H9 (cell line): ENCODE data around the gene MAPK4. TPM values are rescaled to one million over a fixed set of nuclear protein-coding genes. Genes with fewer than 3 reads are reported as not detected.

ENCODE experiments used
- DNase-seq: peaks from one replicate; pipeline ENCODE4 v3.0.0-alpha.2; 2017
- H2AFZ ChIP-seq: one replicate; pipeline ENCODE4 v1.6.1; 2013; ENCODE audit warnings: mild to moderate bottlenecking, low read length, control low read depth, moderate library complexity
- H2AK5ac ChIP-seq: 2 replicates; pipeline ENCODE4 v1.6.1; 2013; ENCODE audit warnings: low read length, control low read depth, mixed read lengths; ENCODE audit not compliant: insufficient read length
- H2BK120ac ChIP-seq: one replicate; pipeline ENCODE4 v1.6.1; 2013; ENCODE audit warnings: low read depth, mild to moderate bottlenecking, low read length, control low read depth, inconsistent platforms; ENCODE audit not compliant: poor library complexity, severe bottlenecking
- H2BK12ac ChIP-seq: 2 replicates; pipeline ENCODE4 v1.6.1; 2013; ENCODE audit warnings: low read length, control low read depth, mixed read lengths, low read depth; ENCODE audit not compliant: insufficient read length
- H2BK15ac ChIP-seq: 2 replicates; pipeline ENCODE4 v1.6.1; 2013; ENCODE audit warnings: low read depth, low read length, control low read depth
- H2BK20ac ChIP-seq: one replicate; pipeline ENCODE4 v1.6.1; 2013; ENCODE audit warnings: low read depth, mild to moderate bottlenecking, low read length, control low read depth, inconsistent platforms; ENCODE audit not compliant: poor library complexity, severe bottlenecking
- H2BK5ac ChIP-seq: 2 replicates; pipeline ENCODE4 v1.6.1; 2013; ENCODE audit warnings: low read length, control low read depth, mixed read lengths; ENCODE audit not compliant: insufficient read length
- H3K14ac ChIP-seq: 2 replicates; pipeline ENCODE4 v1.6.1; 2013; ENCODE audit warnings: low read length, control low read depth; ENCODE audit not compliant: insufficient read depth
- H3K18ac ChIP-seq: 2 replicates; pipeline ENCODE4 v1.6.1; 2013; ENCODE audit warnings: low read depth, mild to moderate bottlenecking, mixed read lengths, low read length, control low read depth; ENCODE audit not compliant: insufficient read length
- H3K23ac ChIP-seq: 2 replicates; pipeline ENCODE4 v1.6.1; 2013; ENCODE audit warnings: low read length, control low read depth, mixed read lengths, low read depth; ENCODE audit not compliant: insufficient read length
- H3K23me2 ChIP-seq: 2 replicates; pipeline ENCODE4 v1.6.1; 2013; ENCODE audit warnings: low read depth, mild to moderate bottlenecking, mixed read lengths, low read length, control low read depth; ENCODE audit not compliant: insufficient read length, poor library complexity, severe bottlenecking
- H3K27ac ChIP-seq: 2 replicates; pipeline ENCODE4 v1.5.1; 2013; ENCODE audit warnings: low read length, control low read depth, mixed read lengths, low read depth; ENCODE audit not compliant: insufficient read length
- H3K27me3 ChIP-seq: 2 replicates; pipeline ENCODE4 v1.6.1; 2013; ENCODE audit warnings: low read length, control low read depth, inconsistent platforms; ENCODE audit not compliant: insufficient read depth
- H3K4ac ChIP-seq: 2 replicates; pipeline ENCODE4 v1.6.1; 2013; ENCODE audit warnings: low read depth, mild to moderate bottlenecking, control low read depth, inconsistent platforms, low read length, moderate library complexity
- H3K4me1 ChIP-seq: 2 replicates; pipeline ENCODE4 v1.6.1; 2013; ENCODE audit warnings: low read length, control low read depth, inconsistent platforms; ENCODE audit not compliant: insufficient read depth
- H3K4me2 ChIP-seq: 2 replicates; pipeline ENCODE4 v1.6.1; 2013; ENCODE audit warnings: low read length, control low read depth, mixed read lengths; ENCODE audit not compliant: insufficient read length, insufficient read depth
- H3K56ac ChIP-seq: 2 replicates; pipeline ENCODE4 v1.6.1; 2013; ENCODE audit warnings: low read depth, mild to moderate bottlenecking, mixed read lengths, low read length, control low read depth; ENCODE audit not compliant: insufficient read length
- H3K79me1 ChIP-seq: 2 replicates; pipeline ENCODE4 v1.6.1; 2013; ENCODE audit warnings: low read depth, mild to moderate bottlenecking, moderate library complexity, low read length, control low read depth, inconsistent platforms; ENCODE audit not compliant: insufficient read depth, poor library complexity, severe bottlenecking
- H3K79me2 ChIP-seq: 2 replicates; pipeline ENCODE4 v1.6.1; 2013; ENCODE audit warnings: low read length, control low read depth, inconsistent platforms; ENCODE audit not compliant: insufficient read depth
- H3K9ac ChIP-seq: 2 replicates; pipeline ENCODE4 v1.6.1; 2013; ENCODE audit warnings: low read length, control low read depth, mixed read lengths; ENCODE audit not compliant: insufficient read length; ENCODE audit errors: extremely low read depth
- H3K9me3 ChIP-seq: one replicate; pipeline ENCODE4 v1.6.1; 2013; ENCODE audit warnings: low read depth, low read length, inconsistent platforms; ENCODE audit not compliant: control insufficient read depth
- H3T11ph ChIP-seq: one replicate; pipeline ENCODE4 v1.6.1; 2013; ENCODE audit warnings: mild to moderate bottlenecking, low read length, control low read depth, inconsistent platforms
- H4K20me1 ChIP-seq: one replicate; pipeline ENCODE4 v1.6.1; 2013; ENCODE audit not compliant: control insufficient read depth, insufficient read length, insufficient read depth
- H4K5ac ChIP-seq: 2 replicates; pipeline ENCODE4 v1.6.1; 2013; ENCODE audit warnings: low read depth, mild to moderate bottlenecking, mixed read lengths, low read length, control low read depth; ENCODE audit not compliant: insufficient read length
- H4K8ac ChIP-seq: replicated peaks from 2 replicates; pipeline ENCODE4 v1.6.1; 2013; ENCODE audit warnings: low read length, control low read depth, mixed read lengths, low read depth; ENCODE audit not compliant: insufficient read length
- H4K91ac ChIP-seq: 2 replicates; pipeline ENCODE4 v1.6.1; 2013; ENCODE audit warnings: low read depth, mild to moderate bottlenecking, moderate library complexity, mixed read lengths, low read length, control low read depth; ENCODE audit not compliant: insufficient read length
- H3K27ac Mint-ChIP-seq, 3 experiments: 2 replicates in 2 of 3; 3 replicates in 1 of 3; pipeline ENCODE4 v1.8.0; 2020 to 2021; ENCODE audit warnings: mixed read lengths in 3 of 3, mild to moderate bottlenecking in 1 of 3, moderate library complexity in 1 of 3
- H3K27me3 Mint-ChIP-seq: 2 replicates; pipeline ENCODE4 v1.8.0; 2021; ENCODE audit warnings: low read depth, mild to moderate bottlenecking, moderate library complexity, mixed read lengths
- H3K36me3 Mint-ChIP-seq, 3 experiments: 2 replicates in 2 of 3; 3 replicates in 1 of 3; pipeline ENCODE4 v1.8.0; 2020 to 2021; ENCODE audit warnings: low read depth in 3 of 3, mixed read lengths in 3 of 3; ENCODE audit not compliant: insufficient read depth in 1 of 3
- H3K4me1 Mint-ChIP-seq, 2 experiments: 2 replicates each; pipeline ENCODE4 v1.8.0; 2020; ENCODE audit warnings: mixed read lengths in 2 of 2
- H3K4me3 Mint-ChIP-seq, 2 experiments: 2 replicates in 1 of 2; 3 replicates in 1 of 2; pipeline ENCODE4 v1.8.0; 2020 to 2021; ENCODE audit warnings: mild to moderate bottlenecking in 2 of 2, mixed read lengths in 2 of 2, moderate library complexity in 1 of 2
- H3K9me3 Mint-ChIP-seq, 2 experiments: 2 replicates in 1 of 2; 3 replicates in 1 of 2; pipeline ENCODE4 v1.8.0; 2020; ENCODE audit warnings: mild to moderate bottlenecking in 2 of 2, mixed read lengths in 2 of 2, moderate library complexity in 1 of 2
- CTCF ChIP-seq: fragments of 200-600 bp; sonication (generic); conservative IDR thresholded peaks from 3 replicates; pipeline ENCODE4 v1.8.0; 2021; ENCODE audit warnings: antibody characterized with exemption, mild to moderate bottlenecking
- WGBS: extraction: QIAGEN DNeasy Blood & Tissue Kit; methylation state at CpG from one replicate; pipeline ENCODE4 v1.1.7; 2013; ENCODE audit warnings: missing lambda C conversion rate, low lambda C conversion rate, mixed read lengths; ENCODE audit not compliant: insufficient read length; ENCODE audit errors: extremely low coverage; 5-methylcytosine and 5-hydroxymethylcytosine counted together
- total RNA-seq: library from RNA; stranded (reverse); gene quantifications from 2 replicates; pipeline ENCODE4 v1.2.1, GENCODE V29; 2021

MAPK4 gene
- total RNA-seq, 1 experiment from 2014 or later, result 1.6 TPM

- no peak overlapping the region for H2BK12ac ChIP-seq
- H3K4me2 ChIP-seq, result no peak overlapping the region
- no peaks in the 10 kb centered on the region for H3K23me2 ChIP-seq
- H3K4me1 ChIP-seq, result no peaks in the 10 kb centered on the region
- H3K23ac ChIP-seq, result no peak overlapping the region
- Mint-ChIP-seq H3K9me3 (no peaks in the 10 kb centered on the region), H3K27ac (no peak overlapping the region; a peak in 1 of 7 replicates), H3K27me3 (peaks cover 2% of the 10 kb centered on the region; the same call in 1 of the 2 replicates), H3K36me3 (peaks cover 0 to 3% (median 0%) of the 10 kb centered on the region in 3 experiments; a peak in 1 of 7 replicates), H3K4me3 (no peak overlapping the region), H3K4me1 (peaks cover 4 to 15% of the 10 kb centered on the region in 2 experiments; a peak in 3 of 4 replicates)
- H3K4ac ChIP-seq, result no peak overlapping the region
- no peaks in the 10 kb centered on the region for H3K9me3 ChIP-seq
- WGBS, result no CpG with 5 or more reads among the region's 11 CpGs
- H2AK5ac ChIP-seq, result no peak overlapping the region
- H4K8ac ChIP-seq, result no peak overlapping the region
- H3K14ac ChIP-seq, result peak overlapping the region; percentile 34; the same call in 1 of the 2 replicates
- H3K27me3 ChIP-seq, result no peaks in the 10 kb centered on the region
- H3K27ac ChIP-seq, result no peak overlapping the region
- no peak overlapping the region for H2BK5ac ChIP-seq
- no peaks in the 10 kb centered on the region for H4K20me1 ChIP-seq
- no peak overlapping the region for H2BK20ac ChIP-seq
- H3K18ac ChIP-seq, result no peak overlapping the region
- H2BK120ac ChIP-seq, result no peak overlapping the region
- no peaks in the 10 kb centered on the region for H3K79me1 ChIP-seq
- no peak for DNase-seq
- no peak overlapping the region for H4K5ac ChIP-seq
- H3K56ac ChIP-seq, result no peak overlapping the region
- TF ChIP-seq CTCF, result no peak
- H3K79me2 ChIP-seq, result no peaks in the 10 kb centered on the region
- no peak overlapping the region for H3T11ph ChIP-seq
- H2AFZ ChIP-seq, result no peak overlapping the region
- H3K9ac ChIP-seq, result no peak overlapping the region
- no peak overlapping the region for H2BK15ac ChIP-seq
- no peak overlapping the region for H4K91ac ChIP-seq
Measured at GRCh38 chr18:50687491-50687890, 127.6 kb downstream of the MAPK4 start.
